ENCODE data around the gene PAQR4. TPM values are rescaled to one million over a fixed set of nuclear protein-coding genes. Genes with fewer than 3 reads are reported as not detected.

PAQR4 gene
- total and polyA plus RNA-seq, 9 donors: 4.3 to 14.4 (median 9.1) TPM

DNA sequence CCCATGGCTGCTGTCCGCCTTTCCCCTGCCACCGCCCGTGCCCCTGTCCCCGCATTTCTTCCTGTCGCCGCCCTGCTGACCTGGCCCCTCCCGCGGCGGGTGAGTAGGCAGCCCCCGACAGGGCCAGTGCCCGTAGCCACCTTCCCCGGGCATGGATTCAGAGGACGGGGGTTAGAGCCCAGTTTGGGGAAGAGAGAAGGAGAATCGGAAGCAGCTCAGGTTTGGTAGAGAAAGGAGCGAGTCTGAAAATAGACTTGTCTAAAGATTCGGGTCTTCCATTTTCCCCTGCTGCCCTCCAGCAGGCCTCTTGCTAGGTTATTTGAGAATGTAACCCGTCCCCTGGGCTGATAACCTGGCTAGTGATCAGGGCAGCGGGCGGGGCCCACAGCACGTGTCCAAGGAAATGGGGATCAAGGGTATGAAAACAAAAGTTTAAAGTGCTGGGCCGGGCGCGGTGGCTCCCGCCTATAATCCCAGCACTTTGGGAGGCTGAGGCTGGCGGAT, 35.7 kb downstream of the PAQR4 start:
- 0% methylated on average over 9 of the region's 25 CpGs for WGBS (ENCODE audit: insufficient coverage)
- Histone ChIP-seq H3K36me3 (ENCODE audit: control insufficient read depth, insufficient read depth, low read length) (no peaks in the 10 kb centered on the region), H3K27ac (ENCODE audit: low read length) (peak overlapping the region; percentile 31), H3K4me1 (ENCODE audit: control insufficient read depth, insufficient read depth, low read length) (peaks cover 34% of the 10 kb centered on the region), H3K4me3 (ENCODE audit: low read length) (peak overlapping the region; percentile 31), H3K27me3 (ENCODE audit: control insufficient read depth, insufficient read depth, low read length) (peaks cover 70% of the 10 kb centered on the region), H3K9me3 (replicated peaks; ENCODE audit: control insufficient read depth, low read depth, low read length) (no peaks in the 10 kb centered on the region)
- no peak for DNase-seq

DNA sequence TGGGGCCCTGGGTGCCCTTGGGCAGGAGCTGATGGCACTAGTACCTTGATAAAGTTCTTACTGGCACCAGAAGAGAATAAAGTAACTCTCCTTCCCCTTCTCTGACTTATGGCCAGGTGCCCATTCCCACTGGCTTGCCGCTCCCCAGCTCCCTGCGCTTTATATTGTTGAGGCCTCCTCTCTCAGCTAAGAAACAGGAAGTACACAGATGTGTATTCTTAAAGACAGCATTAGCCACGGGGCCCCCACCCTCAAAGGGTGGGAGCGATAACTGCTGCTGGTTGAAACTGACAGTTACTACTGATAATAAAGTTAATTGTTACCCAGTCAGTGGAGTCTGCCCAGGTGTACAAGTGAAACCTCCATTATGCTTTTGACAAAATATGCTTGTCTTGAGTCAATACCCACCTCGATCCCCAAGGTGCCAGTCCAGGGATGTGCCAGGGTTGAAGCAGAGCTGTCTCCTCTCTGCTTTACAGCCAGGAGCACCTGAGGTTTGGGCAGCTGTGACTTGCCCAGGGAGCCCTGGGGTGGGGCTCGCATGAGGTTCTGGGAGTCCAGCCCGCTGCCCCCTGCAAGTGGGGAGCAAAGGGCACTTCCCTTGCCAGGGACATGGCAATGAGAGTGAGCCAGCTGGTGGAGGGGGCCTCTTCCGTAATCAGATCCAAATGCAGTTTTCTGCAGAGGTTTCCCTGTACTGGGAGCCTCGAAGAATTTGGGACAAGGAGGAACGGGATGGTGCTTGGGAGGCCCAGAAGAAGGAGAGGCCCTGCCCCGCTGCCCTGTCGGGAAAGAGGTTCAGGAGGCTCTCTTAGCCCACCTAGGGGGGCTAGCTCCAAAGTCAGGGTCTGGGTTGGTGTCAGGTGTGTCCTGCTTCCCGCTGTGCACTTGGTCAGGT, 38.2 kb downstream of the PAQR4 start:
- 30% methylated on average over 9 of the region's 13 CpGs for WGBS (ENCODE audit: insufficient coverage)
- Histone ChIP-seq H3K9me3 (replicated peaks; ENCODE audit: control insufficient read depth, low read depth, low read length) (no peaks in the 10 kb centered on the region), H3K4me1 (ENCODE audit: control insufficient read depth, insufficient read depth, low read length) (peaks cover 47% of the 10 kb centered on the region), H3K36me3 (ENCODE audit: control insufficient read depth, insufficient read depth, low read length) (no peaks in the 10 kb centered on the region), H3K27me3 (ENCODE audit: control insufficient read depth, insufficient read depth, low read length) (peaks cover 84% of the 10 kb centered on the region), H3K27ac (ENCODE audit: low read length) (no peak overlapping the region), H3K4me3 (ENCODE audit: low read length) (no peak overlapping the region)
- no peak for DNase-seq

DNA sequence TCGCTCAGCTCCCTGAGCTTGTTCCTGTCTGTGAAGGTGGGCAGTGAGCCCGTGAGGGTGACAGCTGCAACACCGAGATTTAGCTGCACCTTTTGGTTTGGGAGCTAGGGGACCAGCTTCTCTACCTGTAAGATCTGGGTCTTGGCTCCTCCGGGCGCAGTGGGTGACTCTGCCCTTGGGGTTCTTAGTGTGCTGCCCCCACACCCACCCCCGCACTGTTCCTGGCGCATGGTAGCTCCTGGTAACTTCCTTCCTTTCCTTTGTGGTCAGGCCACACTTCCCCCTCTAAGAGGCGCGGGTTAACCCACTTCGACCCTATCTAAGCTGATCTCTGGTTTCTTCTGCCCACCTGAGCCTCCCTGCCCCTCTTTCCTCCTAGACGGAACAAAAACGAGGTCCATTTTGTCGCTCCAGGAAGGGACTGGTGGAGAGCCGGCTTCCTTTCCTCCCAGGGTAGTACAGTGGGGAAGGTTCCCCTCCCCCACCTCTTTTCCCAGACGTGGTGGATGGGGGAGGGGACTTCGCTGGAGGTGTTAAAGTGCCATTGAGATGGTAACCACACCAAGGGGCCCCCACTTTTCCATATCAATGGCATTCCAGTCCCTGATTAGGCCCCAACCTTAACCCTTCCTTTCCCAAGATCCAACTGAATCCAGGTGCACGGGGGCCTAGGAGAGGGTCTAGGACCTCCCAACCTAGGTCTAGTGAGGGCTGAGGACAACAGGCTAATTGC, 39.0 kb downstream of the PAQR4 start:
- H3K27me3 ChIP-seq (ENCODE audit: control insufficient read depth, insufficient read depth, low read length): peaks cover 91% of the 10 kb centered on the region
- peaks cover 49% of the 10 kb centered on the region for H3K4me1 ChIP-seq (ENCODE audit: control insufficient read depth, insufficient read depth, low read length)
- H3K9me3 ChIP-seq (replicated peaks; ENCODE audit: control insufficient read depth, low read depth, low read length): no peaks in the 10 kb centered on the region
- 23% methylated on average over 9 of the region's 17 CpGs for WGBS (ENCODE audit: insufficient coverage)
- H3K36me3 ChIP-seq (ENCODE audit: control insufficient read depth, insufficient read depth, low read length): no peaks in the 10 kb centered on the region
- H3K4me3 ChIP-seq (ENCODE audit: low read length): no peak overlapping the region
- H3K27ac ChIP-seq (ENCODE audit: low read length): peak overlapping the region; percentile 29
- no peak for DNase-seq

GRCh38 chr16:3008690-3009037, 39.5 kb downstream of the PAQR4 start:
- no peaks in the 10 kb centered on the region for H3K9me3 ChIP-seq (replicated peaks; ENCODE audit: control insufficient read depth, low read depth, low read length)
- no peaks in the 10 kb centered on the region for H3K36me3 ChIP-seq (ENCODE audit: control insufficient read depth, insufficient read depth, low read length)
- no peak overlapping the region for H3K4me3 ChIP-seq (ENCODE audit: low read length)
- DNase-seq: no peak
- H3K27ac ChIP-seq (ENCODE audit: low read length): peak overlapping the region; percentile 29
- H3K4me1 ChIP-seq (ENCODE audit: control insufficient read depth, insufficient read depth, low read length): peaks cover 46% of the 10 kb centered on the region
- peaks cover 91% of the 10 kb centered on the region for H3K27me3 ChIP-seq (ENCODE audit: control insufficient read depth, insufficient read depth, low read length)
- 54% methylated on average over 3 of the region's 4 CpGs for WGBS (ENCODE audit: insufficient coverage)

GRCh38 chr16:3009568-3010390, 40.6 kb downstream of the PAQR4 start:
- 16% methylated on average over 17 of the region's 21 CpGs for WGBS (ENCODE audit: insufficient coverage)
- DNase-seq: no peak
- Histone ChIP-seq H3K9me3 (replicated peaks; ENCODE audit: control insufficient read depth, low read depth, low read length) (no peaks in the 10 kb centered on the region), H3K36me3 (ENCODE audit: control insufficient read depth, insufficient read depth, low read length) (no peaks in the 10 kb centered on the region), H3K4me1 (ENCODE audit: control insufficient read depth, insufficient read depth, low read length) (peaks cover 44% of the 10 kb centered on the region), H3K27me3 (ENCODE audit: control insufficient read depth, insufficient read depth, low read length) (peaks cover 100% of the 10 kb centered on the region), H3K27ac (ENCODE audit: low read length) (peak overlapping the region; percentile 40), H3K4me3 (ENCODE audit: low read length) (no peak overlapping the region)

DNA sequence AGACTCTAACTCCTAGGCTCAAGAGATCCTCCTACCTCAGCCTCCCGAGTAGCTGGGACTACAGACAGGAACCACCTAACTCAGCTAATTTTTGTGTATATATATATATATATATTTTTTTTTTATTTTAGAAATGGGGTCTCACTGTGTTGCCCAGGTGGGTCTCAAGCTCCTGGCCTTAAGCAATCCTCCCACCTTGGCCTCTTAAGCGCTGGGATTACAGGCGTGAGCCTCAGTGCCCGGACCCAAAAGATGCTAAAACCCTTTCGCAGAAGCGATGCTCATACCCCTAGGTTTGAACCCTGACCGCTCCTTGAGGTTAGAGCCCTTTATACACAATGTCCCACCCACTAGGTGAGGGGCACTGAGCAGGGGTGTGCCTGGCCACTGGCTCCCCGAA, 41.4 kb downstream of the PAQR4 start:
- Histone ChIP-seq H3K4me1 (ENCODE audit: control insufficient read depth, insufficient read depth, low read length) (peaks cover 40% of the 10 kb centered on the region), H3K36me3 (ENCODE audit: control insufficient read depth, insufficient read depth, low read length) (no peaks in the 10 kb centered on the region), H3K27ac (ENCODE audit: low read length) (no peak overlapping the region), H3K9me3 (replicated peaks; ENCODE audit: control insufficient read depth, low read depth, low read length) (no peaks in the 10 kb centered on the region), H3K4me3 (ENCODE audit: low read length) (no peak overlapping the region), H3K27me3 (ENCODE audit: control insufficient read depth, insufficient read depth, low read length) (peaks cover 100% of the 10 kb centered on the region)
- no peak for DNase-seq
- WGBS (ENCODE audit: insufficient coverage): 88% methylated on average over 5 of the region's 8 CpGs

- peaks cover 96% of the 10 kb centered on the region for H3K27me3 ChIP-seq (ENCODE audit: control insufficient read depth, insufficient read depth, low read length)
- no peak overlapping the region for H3K27ac ChIP-seq (ENCODE audit: low read length)
- no peaks in the 10 kb centered on the region for H3K9me3 ChIP-seq (replicated peaks; ENCODE audit: control insufficient read depth, low read depth, low read length)
- WGBS (ENCODE audit: insufficient coverage): 4% methylated on average over 17 of the region's 19 CpGs
- H3K36me3 ChIP-seq (ENCODE audit: control insufficient read depth, insufficient read depth, low read length): no peaks in the 10 kb centered on the region
- no peak for DNase-seq
- peaks cover 33% of the 10 kb centered on the region for H3K4me1 ChIP-seq (ENCODE audit: control insufficient read depth, insufficient read depth, low read length)
- H3K4me3 ChIP-seq (ENCODE audit: low read length): no peak overlapping the region
Observed at GRCh38 chr16:3012246-3012645, 43.1 kb downstream of the PAQR4 start.

DNA sequence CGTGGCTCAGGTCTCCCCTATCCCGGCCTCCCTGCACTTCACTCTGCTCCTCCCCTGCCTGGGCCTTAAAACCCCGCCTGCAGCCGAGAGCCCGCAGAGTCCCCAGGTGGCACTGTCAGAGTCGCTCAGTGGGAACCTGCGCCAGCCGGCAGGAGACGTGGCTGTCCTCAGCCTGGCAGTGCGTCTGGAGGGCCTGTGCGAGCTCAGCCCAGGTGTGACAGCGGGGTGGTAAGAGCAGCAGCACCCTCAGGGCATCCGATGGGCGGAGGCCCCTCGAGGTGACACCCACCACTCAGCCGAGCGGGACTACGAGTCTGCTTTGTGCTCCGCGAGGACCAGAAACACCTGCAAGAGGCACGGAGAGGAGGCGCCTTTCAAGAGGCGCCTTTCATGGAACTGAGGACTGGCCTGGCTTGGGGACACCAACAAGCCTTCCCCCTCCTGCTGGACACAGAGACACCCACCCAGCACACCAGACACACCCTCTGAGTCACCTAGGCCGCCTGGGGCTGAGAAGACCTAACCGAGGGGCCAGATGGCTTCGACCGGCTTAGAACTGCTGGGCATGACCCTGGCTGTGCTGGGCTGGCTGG, 43.8 kb downstream of the PAQR4 start, which contains the start of gene CLDN9:
TSS of gene CLDN9 (plus strand) at position 96 of the 593 bp plus-strand sequence. CDS start at position 536, 440 bp downstream.
- no peak for DNase-seq
- 21% methylated on average over 27 of the region's 27 CpGs for WGBS (ENCODE audit: insufficient coverage)
- no peaks in the 10 kb centered on the region for H3K9me3 ChIP-seq (replicated peaks; ENCODE audit: control insufficient read depth, low read depth, low read length)

DNA sequence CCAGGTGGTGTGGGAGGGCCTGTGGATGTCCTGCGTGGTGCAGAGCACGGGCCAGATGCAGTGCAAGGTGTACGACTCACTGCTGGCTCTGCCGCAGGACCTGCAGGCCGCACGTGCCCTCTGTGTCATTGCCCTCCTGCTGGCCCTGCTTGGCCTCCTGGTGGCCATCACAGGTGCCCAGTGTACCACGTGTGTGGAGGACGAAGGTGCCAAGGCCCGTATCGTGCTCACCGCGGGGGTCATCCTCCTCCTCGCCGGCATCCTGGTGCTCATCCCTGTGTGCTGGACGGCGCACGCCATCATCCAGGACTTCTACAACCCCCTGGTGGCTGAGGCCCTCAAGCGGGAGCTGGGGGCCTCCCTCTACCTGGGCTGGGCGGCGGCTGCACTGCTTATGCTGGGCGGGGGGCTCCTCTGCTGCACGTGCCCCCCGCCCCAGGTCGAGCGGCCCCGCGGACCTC, 44.4 kb downstream of the PAQR4 start:
- Histone ChIP-seq H3K36me3 (ENCODE audit: control insufficient read depth, insufficient read depth, low read length) (no peaks in the 10 kb centered on the region), H3K27ac (ENCODE audit: low read length) (no peak overlapping the region), H3K27me3 (ENCODE audit: control insufficient read depth, insufficient read depth, low read length) (peaks cover 96% of the 10 kb centered on the region), H3K4me3 (ENCODE audit: low read length) (no peak overlapping the region), H3K4me1 (ENCODE audit: control insufficient read depth, insufficient read depth, low read length) (peaks cover 29% of the 10 kb centered on the region), H3K9me3 (replicated peaks; ENCODE audit: control insufficient read depth, low read depth, low read length) (no peaks in the 10 kb centered on the region)
- no peak for DNase-seq
- 24% methylated on average over 27 of the region's 27 CpGs for WGBS (ENCODE audit: insufficient coverage)

More for the DNA sequence above, 43.8 kb downstream of the PAQR4 start, which contains the start of gene CLDN9:
- H3K27ac ChIP-seq (ENCODE audit: low read length): no peak within 1 kb of the TSS
- no peak within 1 kb of the TSS for H3K4me3 ChIP-seq (ENCODE audit: low read length)
- H3K4me1 ChIP-seq (ENCODE audit: control insufficient read depth, insufficient read depth, low read length): peaks cover 29% of the 10 kb centered on the region
- H3K27me3 ChIP-seq (ENCODE audit: control insufficient read depth, insufficient read depth, low read length): peaks cover 96% of the 10 kb centered on the region
- no peaks in the 10 kb centered on the region for H3K36me3 ChIP-seq (ENCODE audit: control insufficient read depth, insufficient read depth, low read length)
